Daoy (cell line): ENCODE data around the gene PRB4. TPM values are rescaled to one million over a fixed set of nuclear protein-coding genes. Genes with fewer than 3 reads are reported as not detected.
"Not testable (repeated sequence)": the region's sequence is repeated elsewhere in the genome, so short reads cannot be mapped to it uniquely, and the experiment has no call there.

ENCODE experiments used
- DNase-seq: peaks from one replicate; pipeline ENCODE4 v3.0.0-alpha.2; 2015; ENCODE audit warnings: low read depth
- total RNA-seq: library from RNA; depleted of rRNA; stranded (reverse); fragments of >200 nt; shearing (Covaris generic); gene quantifications from 2 replicates; pipeline ENCODE4 v1.2.3, GENCODE V29; 2014; rRNA removed

The PRB4 gene
- total RNA-seq, result not detected in 2 replicates

DNA sequence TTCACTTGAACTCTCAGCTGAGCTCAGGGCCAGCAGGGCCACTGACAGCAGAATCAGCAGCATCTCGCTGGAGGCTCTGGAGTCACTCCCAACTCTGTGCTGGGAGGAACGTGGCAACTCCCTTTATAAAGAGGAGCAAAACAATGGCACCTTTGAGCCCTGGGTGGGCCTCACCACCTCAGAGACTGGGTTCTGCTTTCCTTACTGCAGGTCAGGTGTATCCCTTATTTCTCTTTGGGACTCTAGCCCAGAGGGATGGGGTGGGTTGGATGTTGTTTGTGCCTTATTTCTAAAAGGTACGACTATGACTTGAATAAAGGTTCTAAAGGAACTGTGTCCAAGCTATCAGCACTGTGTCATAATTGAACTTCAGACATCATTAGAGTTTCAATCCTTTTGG lies at the start of gene PRB4:
Gene PRB4 (minus strand): TSS at position 101 of the 400 bp plus-strand sequence. CDS start 38 bp downstream, at position 63.
- no peak for DNase-seq

DNA sequence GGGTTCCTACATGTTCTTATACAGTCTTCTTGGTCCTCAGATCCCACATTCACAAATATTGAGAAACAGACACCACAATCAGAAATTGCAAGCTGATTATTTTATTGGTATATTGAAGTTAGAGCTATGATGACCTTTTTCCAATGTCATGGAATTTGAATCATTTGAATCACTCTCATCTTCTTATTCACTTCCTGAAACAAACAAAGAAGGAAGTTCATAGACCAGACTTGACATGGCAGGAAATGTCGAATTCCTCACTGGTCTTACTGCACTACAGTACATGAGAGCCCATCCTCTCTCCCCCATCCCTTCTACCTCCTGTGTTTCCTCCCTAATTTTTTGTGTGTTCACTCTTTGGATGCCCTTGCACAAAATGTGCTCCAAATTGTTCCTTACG lies 41.5 kb upstream of the PRB4 start:
- DNase-seq, result not testable (repeated sequence)

- no peak for DNase-seq
Observed at GRCh38 chr12:11348439-11348838, 38.2 kb upstream of the PRB4 start.

GRCh38 chr12:11347810-11348209 lies 37.6 kb upstream of the PRB4 start:
- no peak for DNase-seq

DNA sequence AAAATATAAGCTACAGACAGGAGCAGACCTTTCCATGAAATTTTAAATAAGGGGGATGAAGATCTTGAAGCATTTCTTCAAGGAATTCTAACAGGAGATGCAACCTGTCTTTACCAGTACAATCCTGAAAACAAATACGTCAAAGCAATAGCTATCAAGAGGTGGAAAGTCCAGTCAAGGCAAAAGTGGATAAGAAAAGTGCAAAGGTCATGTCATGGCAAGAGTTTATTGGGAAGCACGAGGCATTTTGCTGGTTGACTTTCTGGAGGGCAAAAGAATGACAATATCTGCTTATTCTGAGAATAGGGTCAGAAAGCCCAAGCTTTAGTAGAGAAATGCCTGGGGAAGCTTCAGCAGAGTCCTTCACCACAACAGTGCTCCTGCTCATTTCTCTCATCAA lies 34.3 kb upstream of the PRB4 start:
- no peak for DNase-seq

DNA sequence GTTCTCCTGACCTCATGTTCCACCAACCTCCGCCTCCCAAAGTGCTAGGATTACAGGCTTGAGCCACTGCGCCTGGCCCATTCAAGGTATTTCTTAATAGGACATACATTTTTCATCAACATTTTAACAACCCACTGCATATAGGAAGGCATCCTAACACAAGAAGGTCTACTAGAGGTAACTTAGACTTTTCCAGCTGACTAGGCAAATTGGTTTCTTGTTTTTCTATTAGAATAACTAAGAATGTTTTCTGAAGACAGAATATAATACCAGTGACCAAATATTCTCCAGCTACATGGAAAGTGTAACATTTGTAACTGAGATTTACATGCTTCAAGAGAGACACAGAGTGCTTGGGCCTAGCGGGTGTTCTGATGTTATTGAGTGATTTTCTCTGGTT lies 14.2 kb upstream of the PRB4 start:
- no peak for DNase-seq

- DNase-seq, result no peak
Observed at GRCh38 chr12:11321980-11322379, 11.7 kb upstream of the PRB4 start.

DNA sequence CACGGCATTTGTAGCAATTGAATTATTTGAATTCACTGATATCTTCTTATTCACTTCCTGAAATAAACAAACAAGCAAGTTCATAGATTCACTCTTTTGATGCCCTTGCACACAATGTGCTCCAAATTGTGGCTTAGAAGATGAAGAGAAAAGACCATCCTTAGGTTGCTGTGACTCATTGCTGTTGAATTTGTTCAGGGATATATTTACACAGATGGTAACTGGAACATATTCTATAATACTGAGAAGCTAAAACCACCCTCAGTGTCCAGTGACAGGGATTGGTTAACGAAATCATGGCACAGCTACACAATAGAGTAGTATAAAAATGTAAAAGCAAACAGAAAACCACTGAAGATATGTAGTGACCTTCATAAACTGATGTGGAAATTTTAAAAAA lies 3.1 kb downstream of the PRB4 start:
- no peak for DNase-seq

DNA sequence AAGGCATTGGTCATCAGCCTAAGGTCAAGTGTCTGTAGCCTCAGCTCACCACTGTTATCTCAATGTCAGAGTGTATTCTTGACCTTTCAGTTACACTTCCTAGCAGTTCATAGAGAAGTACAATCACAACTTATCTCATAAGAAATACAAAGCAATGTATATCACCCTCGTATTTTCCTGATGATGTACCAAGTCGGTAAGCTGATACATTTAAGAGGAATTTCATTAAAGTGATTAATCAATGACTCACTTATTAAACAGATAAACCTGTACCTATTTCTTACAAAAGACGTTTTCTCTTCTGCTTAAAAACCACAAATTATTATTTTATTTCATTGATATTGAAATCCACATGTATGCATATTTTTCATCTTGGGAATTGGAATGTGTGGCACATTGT lies 36.8 kb downstream of the PRB4 start:
- DNase-seq, result no peak

DNA sequence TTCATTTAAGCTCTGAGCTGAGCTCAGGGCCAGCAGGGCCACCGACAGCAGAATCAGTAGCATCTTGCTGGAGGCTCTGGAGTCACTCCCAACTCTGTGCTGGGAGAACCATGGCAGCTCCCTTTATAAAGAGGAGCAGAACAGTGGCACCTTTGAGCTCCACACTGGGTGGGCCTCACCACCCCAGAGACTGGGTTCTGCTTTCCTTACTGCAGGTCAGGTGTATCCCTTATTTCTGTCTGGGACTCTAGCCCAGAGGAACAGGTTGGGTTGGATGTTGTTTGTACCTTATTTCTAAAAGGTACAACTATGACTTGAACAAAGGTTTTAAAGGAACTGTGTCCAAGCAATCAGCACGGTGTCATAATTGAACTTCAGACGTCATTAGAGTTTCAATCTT lies 40.6 kb downstream of the PRB4 start, which contains the start of gene PRB3:
Gene PRB3 (minus strand): TSS at position 101 of the 400 bp plus-strand sequence. CDS start 38 bp downstream, at position 63.
- DNase-seq, result no peak

DNA sequence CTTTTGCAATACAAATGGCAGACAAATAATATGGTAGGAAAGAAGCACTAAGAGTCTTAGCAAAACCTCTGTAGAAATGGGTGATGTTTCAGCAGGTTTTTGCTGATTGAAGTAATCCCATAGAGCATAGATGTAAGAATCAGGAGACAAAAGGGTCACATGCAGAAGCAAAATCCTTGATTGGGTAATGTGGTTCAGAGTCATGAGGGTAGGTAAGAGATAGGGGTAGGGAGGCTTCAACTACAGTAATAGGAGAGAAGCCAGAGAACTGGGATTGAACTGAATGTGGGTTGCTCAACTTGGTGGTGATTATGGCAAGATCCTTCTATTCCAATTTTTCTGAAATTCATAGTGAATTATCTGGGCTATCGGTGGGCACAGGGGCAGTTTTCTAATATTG lies 45.7 kb downstream of the PRB4 start:
- DNase-seq, result no peak

Other genes with a start within 250 kb of the PRB4 start
- gene TAS2R46, start 248.1 kb downstream of the PRB4 start, total RNA-seq, result not detected in 2 replicates
- 1.6 TPM in 1 of 2 replicates, not detected in the other for gene TAS2R43, start 218.1 kb downstream of the PRB4 start, total RNA-seq
- 0.46 TPM in 1 of 2 replicates, not detected in the other for gene TAS2R30, start 175.8 kb downstream of the PRB4 start, total RNA-seq
- gene SMIM10L1, start 139.2 kb downstream of the PRB4 start, total RNA-seq, result 7.7 and 7.9 TPM in 2 replicates
- not detected in 2 replicates for gene TAS2R42, start 123.5 kb downstream of the PRB4 start, total RNA-seq
- gene PRB3, start 40.7 kb downstream of the PRB4 start, total RNA-seq, result not detected in 2 replicates
- not detected in 2 replicates for gene PRB2, start 85.1 kb upstream of the PRB4 start, total RNA-seq